Loucy (cell line): Measurements from ENCODE around the gene ENTR1.

Source experiments
- CTCF ChIP-seq: fragments of 200-600 bp; sonication (generic); conservative IDR thresholded peaks from 2 replicates; pipeline ENCODE4 v1.5.1; 2014; ENCODE audit warnings: mild to moderate bottlenecking, antibody characterized with exemption, low read length
- EZH2phosphoT487 ChIP-seq: fragments of 200-600 bp; IDR thresholded peaks from 2 replicates; pipeline ENCODE4 v1.6.1; 2018; ENCODE audit warnings: antibody characterized with exemption, mild to moderate bottlenecking, moderate library complexity, borderline replicate concordance

DNA sequence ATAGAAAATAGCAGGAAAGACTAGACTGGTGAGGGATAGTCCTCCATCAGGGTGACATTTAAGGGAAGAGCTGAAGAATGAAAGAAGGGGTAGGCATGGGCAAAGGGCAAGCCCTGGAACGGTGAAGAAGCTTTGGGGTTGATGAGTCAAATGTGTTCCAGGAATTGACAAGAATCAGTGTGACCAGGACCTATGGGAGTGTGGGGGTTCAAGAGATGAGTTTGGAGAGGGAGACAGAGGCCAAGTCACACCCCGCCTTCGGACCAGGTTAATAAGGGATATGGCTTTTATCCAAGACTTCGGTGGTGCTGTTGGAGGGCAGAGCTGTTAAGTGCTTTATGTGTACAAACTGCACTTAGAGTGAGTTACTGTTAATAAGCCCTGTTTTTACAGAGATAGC is 964 bp upstream of the ENTR1 start:
- TF ChIP-seq CTCF (no peak), EZH2phosphoT487 (no peak)
